ENCODE results near the gene IQSEC1. TPM values are rescaled to one million over a fixed set of nuclear protein-coding genes. Genes with fewer than 3 reads are reported as not detected.

The IQSEC1 gene
- total RNA-seq, 2 donors from 2014 or later: 38.0 to 62.9 TPM

DNA sequence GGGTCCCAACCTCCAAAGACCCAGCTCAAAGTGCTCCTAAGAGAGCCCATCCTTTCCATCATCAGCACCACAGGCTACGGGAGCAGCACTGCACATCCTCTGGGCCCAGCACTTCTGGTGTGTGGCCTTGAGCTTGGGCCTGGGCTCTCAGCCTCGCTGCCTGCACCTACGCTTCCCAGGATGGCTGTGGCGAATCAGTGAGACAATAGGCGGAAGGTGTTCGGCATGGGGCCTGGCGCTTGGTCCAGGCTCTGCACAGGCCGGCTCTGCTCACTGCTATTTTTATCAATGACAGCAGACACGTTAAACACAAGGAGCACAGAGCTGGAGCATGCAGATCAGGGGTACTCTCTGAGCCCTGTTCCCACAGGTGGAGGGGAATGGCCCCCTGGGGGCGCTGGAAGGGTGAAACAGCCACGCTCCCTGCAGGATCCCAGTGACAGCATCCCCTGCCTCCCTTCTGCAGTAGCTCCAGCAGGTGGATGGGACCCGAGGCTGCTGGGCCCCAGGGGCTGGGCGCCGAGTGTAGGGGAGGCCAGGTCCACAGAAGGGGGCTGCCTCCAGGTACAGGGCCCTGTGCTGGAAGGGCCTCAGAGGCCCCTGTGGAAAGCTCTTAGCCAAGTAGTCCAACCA is 141.8 kb downstream of the IQSEC1 start:
- H3K36me3 Mint-ChIP-seq (ENCODE audit: low read depth): peaks cover 38% of the 10 kb centered on the region
- H3K9me3 Mint-ChIP-seq: no peaks in the 10 kb centered on the region
- H3K27ac Mint-ChIP-seq: peak overlapping the region; percentile 41
- H3K4me1 Mint-ChIP-seq: peaks cover 9% of the 10 kb centered on the region
- ATAC-seq (replicated peaks): no peak
- H3K4me3 Mint-ChIP-seq: no peak overlapping the region
- no peaks in the 10 kb centered on the region for H3K27me3 Mint-ChIP-seq

GRCh38 chr3:12929801-12930200 is 143.4 kb downstream of the IQSEC1 start:
- H3K36me3 Mint-ChIP-seq (ENCODE audit: low read depth): peaks cover 45% of the 10 kb centered on the region
- peak; percentile 88 for ATAC-seq (replicated peaks)
- no peak overlapping the region for H3K4me3 Mint-ChIP-seq
- H3K27me3 Mint-ChIP-seq: no peaks in the 10 kb centered on the region
- peak overlapping the region; percentile 74 for H3K27ac Mint-ChIP-seq
- no peaks in the 10 kb centered on the region for H3K9me3 Mint-ChIP-seq
- peaks cover 9% of the 10 kb centered on the region for H3K4me1 Mint-ChIP-seq

DNA sequence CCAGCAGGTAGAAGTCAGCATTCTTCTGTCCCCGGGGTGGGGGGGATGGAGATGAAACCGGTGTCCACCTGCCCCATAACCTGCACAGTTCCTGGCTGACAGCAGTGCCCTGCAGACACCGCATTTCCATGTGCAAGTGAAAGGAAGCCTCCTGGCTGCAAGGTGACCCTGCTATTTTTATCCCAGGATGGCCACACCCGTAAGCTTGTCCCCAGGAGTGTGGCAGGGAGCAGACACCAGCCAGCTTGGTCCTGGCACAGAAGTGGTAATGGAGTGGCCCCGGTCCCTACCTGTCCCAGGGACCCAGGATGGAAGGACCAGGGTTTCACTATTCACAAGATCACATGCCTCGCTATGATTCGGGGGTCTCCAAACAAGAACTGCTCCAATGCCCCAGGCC is 146.6 kb downstream of the IQSEC1 start:
- H3K4me1 Mint-ChIP-seq: peaks cover 9% of the 10 kb centered on the region
- no peak for ATAC-seq (replicated peaks)
- no peaks in the 10 kb centered on the region for H3K9me3 Mint-ChIP-seq
- no peak overlapping the region for H3K4me3 Mint-ChIP-seq
- peaks cover 61% of the 10 kb centered on the region for H3K36me3 Mint-ChIP-seq (ENCODE audit: low read depth)
- H3K27me3 Mint-ChIP-seq: no peaks in the 10 kb centered on the region
- no peak overlapping the region for H3K27ac Mint-ChIP-seq

DNA sequence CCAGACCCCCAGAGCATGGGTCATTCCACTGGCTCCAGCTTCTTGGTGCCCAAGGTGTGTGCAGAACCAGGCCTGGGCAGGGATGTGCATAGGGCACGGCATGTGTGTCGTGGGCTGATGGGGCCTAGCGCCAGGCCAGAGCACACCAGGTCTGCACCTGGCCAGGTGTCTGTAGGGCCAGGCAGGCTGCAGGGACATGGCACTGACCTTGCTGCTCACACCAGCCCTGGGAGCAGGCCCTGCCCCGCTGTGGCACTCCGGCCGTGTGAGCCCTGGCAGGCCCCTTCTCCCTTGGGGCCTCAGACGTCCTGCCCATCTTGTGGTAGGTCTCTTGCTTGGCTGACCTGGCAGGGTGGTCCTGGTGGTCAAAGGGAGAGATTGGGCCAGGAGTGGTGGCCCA is 147.6 kb downstream of the IQSEC1 start:
- Mint-ChIP-seq H3K4me1 (peaks cover 9% of the 10 kb centered on the region), H3K27me3 (no peaks in the 10 kb centered on the region), H3K36me3 (ENCODE audit: low read depth) (peaks cover 71% of the 10 kb centered on the region), H3K27ac (no peak overlapping the region), H3K4me3 (no peak overlapping the region), H3K9me3 (no peaks in the 10 kb centered on the region)
- ATAC-seq (replicated peaks): no peak

GRCh38 chr3:12924437-12924836 is 148.8 kb downstream of the IQSEC1 start:
- no peak for ATAC-seq (replicated peaks)
- Mint-ChIP-seq H3K36me3 (ENCODE audit: low read depth) (peaks cover 71% of the 10 kb centered on the region), H3K27me3 (no peaks in the 10 kb centered on the region), H3K27ac (no peak overlapping the region), H3K4me1 (peaks cover under 1% of the 10 kb centered on the region), H3K9me3 (no peaks in the 10 kb centered on the region), H3K4me3 (no peak overlapping the region)

- Mint-ChIP-seq H3K27me3 (no peaks in the 10 kb centered on the region), H3K36me3 (ENCODE audit: low read depth) (peaks cover 69% of the 10 kb centered on the region), H3K27ac (no peak overlapping the region), H3K4me3 (no peak overlapping the region), H3K9me3 (no peaks in the 10 kb centered on the region), H3K4me1 (no peaks in the 10 kb centered on the region)
- ATAC-seq (replicated peaks): no peak
Measured at GRCh38 chr3:12922881-12923431, 150.3 kb downstream of the IQSEC1 start.

DNA sequence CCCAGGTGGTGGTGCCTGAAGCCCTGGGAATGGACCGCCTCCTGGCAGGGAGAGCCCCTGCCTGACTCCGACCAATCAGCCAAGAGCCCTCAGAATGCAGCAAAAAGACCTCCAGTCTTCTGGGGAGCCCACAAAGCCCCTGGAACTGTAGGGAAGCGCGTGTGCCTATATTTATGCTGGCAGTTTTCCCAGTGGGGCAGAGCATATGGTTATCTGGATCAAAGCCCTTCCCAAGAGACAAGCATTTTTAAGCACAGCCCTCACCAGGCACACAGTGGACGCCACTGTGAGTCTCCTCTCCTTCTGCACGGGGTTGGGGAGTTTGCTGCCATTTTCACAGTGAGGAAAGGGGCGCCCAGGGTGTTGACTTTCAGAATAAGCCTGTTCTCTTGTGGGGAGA is 150.9 kb downstream of the IQSEC1 start:
- Mint-ChIP-seq H3K4me1 (peaks cover 3% of the 10 kb centered on the region), H3K36me3 (ENCODE audit: low read depth) (peaks cover 66% of the 10 kb centered on the region), H3K27ac (peak overlapping the region; percentile 65), H3K9me3 (no peaks in the 10 kb centered on the region), H3K27me3 (no peaks in the 10 kb centered on the region), H3K4me3 (no peak overlapping the region)
- no peak for ATAC-seq (replicated peaks)

GRCh38 chr3:12921736-12922135 is 151.5 kb downstream of the IQSEC1 start:
- ATAC-seq (replicated peaks): no peak
- H3K36me3 Mint-ChIP-seq (ENCODE audit: low read depth): peaks cover 62% of the 10 kb centered on the region
- H3K27me3 Mint-ChIP-seq: no peaks in the 10 kb centered on the region
- peaks cover 6% of the 10 kb centered on the region for H3K4me1 Mint-ChIP-seq
- H3K27ac Mint-ChIP-seq: peak overlapping the region; percentile 65
- no peak overlapping the region for H3K4me3 Mint-ChIP-seq
- H3K9me3 Mint-ChIP-seq: no peaks in the 10 kb centered on the region

DNA sequence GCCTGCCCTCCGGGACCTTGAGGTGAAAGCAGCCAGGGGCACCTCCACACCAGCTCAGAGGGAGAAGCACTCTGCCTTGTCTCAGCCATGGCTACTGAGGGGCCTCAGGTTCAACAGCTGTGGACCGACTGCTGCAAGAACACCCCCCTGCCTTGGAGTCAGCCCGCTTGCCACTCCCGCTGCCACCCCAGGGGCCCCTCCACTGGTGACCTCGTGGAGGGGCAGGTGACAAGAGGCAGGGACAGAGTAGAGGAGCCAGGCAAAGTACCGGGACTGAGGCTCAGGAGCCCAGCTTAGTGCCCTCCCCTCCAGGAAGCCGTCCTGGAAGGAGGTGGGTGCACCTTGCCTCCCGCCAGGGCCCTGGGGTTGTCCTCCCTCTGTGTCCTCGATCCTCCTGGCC is 152.3 kb downstream of the IQSEC1 start:
- Mint-ChIP-seq H3K27me3 (no peaks in the 10 kb centered on the region), H3K27ac (no peak overlapping the region)

GRCh38 chr3:12919205-12919604 is 154.0 kb downstream of the IQSEC1 start:
- Mint-ChIP-seq H3K36me3 (ENCODE audit: low read depth) (peaks cover 66% of the 10 kb centered on the region), H3K27me3 (no peaks in the 10 kb centered on the region), H3K4me3 (no peak overlapping the region), H3K27ac (no peak overlapping the region), H3K9me3 (no peaks in the 10 kb centered on the region), H3K4me1 (peaks cover 13% of the 10 kb centered on the region)
- ATAC-seq (replicated peaks): no peak

More for the DNA sequence above, 152.3 kb downstream of the IQSEC1 start:
- peaks cover 13% of the 10 kb centered on the region for H3K4me1 Mint-ChIP-seq
- peaks cover 65% of the 10 kb centered on the region for H3K36me3 Mint-ChIP-seq (ENCODE audit: low read depth)
- H3K9me3 Mint-ChIP-seq: no peaks in the 10 kb centered on the region
- no peak overlapping the region for H3K4me3 Mint-ChIP-seq
- no peak for ATAC-seq (replicated peaks)

- Mint-ChIP-seq H3K36me3 (ENCODE audit: low read depth) (peaks cover 71% of the 10 kb centered on the region), H3K27ac (no peak overlapping the region), H3K9me3 (no peaks in the 10 kb centered on the region), H3K4me1 (peaks cover 13% of the 10 kb centered on the region), H3K4me3 (no peak overlapping the region), H3K27me3 (no peaks in the 10 kb centered on the region)
- peak; percentile 48 for ATAC-seq (replicated peaks)
Measured at GRCh38 chr3:12918231-12918630, 155.0 kb downstream of the IQSEC1 start.

GRCh38 chr3:12916159-12916558 is 157.1 kb downstream of the IQSEC1 start:
- H3K9me3 Mint-ChIP-seq: no peaks in the 10 kb centered on the region
- ATAC-seq (replicated peaks): peak; percentile 71
- H3K4me3 Mint-ChIP-seq: no peak overlapping the region
- peak overlapping the region; percentile 83 for H3K27ac Mint-ChIP-seq
- peaks cover 72% of the 10 kb centered on the region for H3K36me3 Mint-ChIP-seq (ENCODE audit: low read depth)
- peaks cover 13% of the 10 kb centered on the region for H3K4me1 Mint-ChIP-seq
- H3K27me3 Mint-ChIP-seq: no peaks in the 10 kb centered on the region

GRCh38 chr3:12914088-12914487 is 159.1 kb downstream of the IQSEC1 start:
- H3K4me1 Mint-ChIP-seq: peaks cover 13% of the 10 kb centered on the region
- peak overlapping the region; percentile 50 for H3K27ac Mint-ChIP-seq
- ATAC-seq (replicated peaks): no peak
- no peaks in the 10 kb centered on the region for H3K27me3 Mint-ChIP-seq
- no peak overlapping the region for H3K4me3 Mint-ChIP-seq
- H3K36me3 Mint-ChIP-seq (ENCODE audit: low read depth): peaks cover 65% of the 10 kb centered on the region
- no peaks in the 10 kb centered on the region for H3K9me3 Mint-ChIP-seq

DNA sequence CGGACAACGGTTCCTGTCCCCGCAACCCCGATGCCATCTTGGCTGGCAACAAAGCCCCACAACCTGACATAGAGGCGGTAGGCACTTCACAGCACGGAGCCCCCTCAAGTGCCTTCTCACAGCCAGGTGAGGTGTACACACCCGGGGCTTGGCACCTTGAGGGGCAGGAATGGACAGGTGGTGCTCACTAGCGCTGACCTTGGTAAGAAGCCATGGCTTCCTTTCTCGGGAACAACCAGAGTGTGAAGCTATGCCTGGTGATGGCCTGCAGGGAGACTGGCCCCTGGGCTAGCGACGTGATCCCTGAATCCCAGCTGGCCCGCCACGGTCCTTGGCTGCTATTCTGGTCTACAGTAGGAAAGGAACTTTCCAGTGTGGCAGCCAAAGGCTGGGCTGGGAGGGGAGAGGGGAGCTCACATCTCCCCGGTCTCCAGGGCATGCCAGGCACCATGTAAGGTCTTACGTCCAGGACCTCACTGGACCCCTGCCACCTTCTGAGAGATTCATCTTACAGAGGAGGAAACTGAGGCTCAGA is 161.3 kb downstream of the IQSEC1 start:
- Mint-ChIP-seq H3K9me3 (no peaks in the 10 kb centered on the region), H3K4me1 (peaks cover 8% of the 10 kb centered on the region), H3K36me3 (ENCODE audit: low read depth) (peaks cover 80% of the 10 kb centered on the region), H3K4me3 (no peak overlapping the region), H3K27me3 (no peaks in the 10 kb centered on the region), H3K27ac (peak overlapping the region; percentile 38)
- no peak for ATAC-seq (replicated peaks)

- no peak overlapping the region for H3K4me3 Mint-ChIP-seq
- peaks cover 82% of the 10 kb centered on the region for H3K36me3 Mint-ChIP-seq (ENCODE audit: low read depth)
- no peaks in the 10 kb centered on the region for H3K4me1 Mint-ChIP-seq
- H3K27ac Mint-ChIP-seq: no peak overlapping the region
- ATAC-seq (replicated peaks): no peak
- H3K27me3 Mint-ChIP-seq: no peaks in the 10 kb centered on the region
- no peaks in the 10 kb centered on the region for H3K9me3 Mint-ChIP-seq
Measured at GRCh38 chr3:12910356-12911099, 162.7 kb downstream of the IQSEC1 start.
